ENCODE measurements around the gene ATP11C.

GRCh38 chrX:139881130-139881529 is 51.7 kb downstream of the ATP11C start:
- TF ChIP-seq CTCF (IDR thresholded peaks at IDR 0.05) (no peak), ZFX (IDR thresholded peaks at IDR 0.05; ENCODE audit: borderline replicate concordance) (no peak)
